Left ventricle myocardium inferior (tissue), 1 donor: ENCODE measurements around the gene ELK3. TPM values are rescaled to one million over a fixed set of nuclear protein-coding genes. Genes with fewer than 3 reads are reported as not detected.

Source experiments
- DNase-seq: peaks from one replicate; pipeline ENCODE4 v3.0.0-alpha.2; 2020
- H3K27ac ChIP-seq: fragments of 200-600 bp; replicated peaks from 2 replicates; pipeline ENCODE4 v1.8.0; 2021
- H3K27me3 ChIP-seq: fragments of 200-600 bp; 2 replicates; pipeline ENCODE4 v1.8.0; 2021; ENCODE audit warnings: low read depth
- H3K36me3 ChIP-seq: fragments of 200-600 bp; 2 replicates; pipeline ENCODE4 v1.8.0; 2021
- H3K4me1 ChIP-seq: fragments of 200-600 bp; 2 replicates; pipeline ENCODE4 v1.8.0; 2021
- H3K4me3 ChIP-seq: fragments of 200-600 bp; 2 replicates; pipeline ENCODE4 v1.8.0; 2021; ENCODE audit warnings: mild to moderate bottlenecking, moderate library complexity
- H3K9me3 ChIP-seq: fragments of 200-600 bp; replicated peaks from 2 replicates; pipeline ENCODE4 v1.8.0; 2021
- CTCF ChIP-seq: fragments of 200-600 bp; IDR thresholded peaks from 2 replicates; pipeline ENCODE4 v1.8.0; 2021; ENCODE audit warnings: antibody characterized with exemption, mild to moderate bottlenecking, borderline replicate concordance
- intact Hi-C: fragments of 100-400 bp; cut with micrococcal nuclease; formaldehyde crosslinking; loops from one replicate; pipeline ENCODE4 v1.11.0; 2022
- total RNA-seq: library from RNA; stranded (reverse); fragmentation: NEBNext Ultra II Directional; extraction: Animal tissue kit (Norgen Biotek cat#: 25700); gene quantifications from one replicate; pipeline ENCODE4 v1.2.1, GENCODE V29; 2021
- donor health status: DM: no; HTN: yes; CAD: no; lungs with severe emphysema.

Gene ELK3
- total RNA-seq, 1 donor from 2014 or later = 17.1 TPM

- H3K4me1 ChIP-seq = no peaks in the 10 kb centered on the region
- no peaks in the 10 kb centered on the region for H3K27me3 ChIP-seq
- no peak for TF ChIP-seq CTCF
- no peak for DNase-seq
- no peaks in the 10 kb centered on the region for H3K36me3 ChIP-seq
- no peak overlapping the region for H3K4me3 ChIP-seq
- intact Hi-C loops = no loop called here
- peak overlapping the region; percentile 36 for H3K27ac ChIP-seq
- peaks cover 15% of the 10 kb centered on the region for H3K9me3 ChIP-seq
These were observed 17.6 kb upstream of the ELK3 start for GRCh38 chr12:96176575-96176974.

- no peak overlapping the region for H3K4me3 ChIP-seq
- intact Hi-C loops = no loop called here
These were observed 17.2 kb upstream of the ELK3 start for GRCh38 chr12:96177013-96177412.

GRCh38 chr12:96183734-96184370 lies 10.3 kb upstream of the ELK3 start:
- Histone ChIP-seq H3K9me3 (no peaks in the 10 kb centered on the region), H3K4me3 (no peak overlapping the region), H3K36me3 (no peaks in the 10 kb centered on the region), H3K27me3 (no peaks in the 10 kb centered on the region), H3K4me1 (no peaks in the 10 kb centered on the region), H3K27ac (no peak overlapping the region)
- TF ChIP-seq CTCF = no peak
- DNase-seq = no peak
- intact Hi-C loops = no loop called here

More at GRCh38 chr12:96177013-96177412, 17.2 kb upstream of the ELK3 start:
- peaks cover 15% of the 10 kb centered on the region for H3K9me3 ChIP-seq
- TF ChIP-seq CTCF = no peak
- H3K27ac ChIP-seq = peak overlapping the region; percentile 36
- no peaks in the 10 kb centered on the region for H3K4me1 ChIP-seq
- no peaks in the 10 kb centered on the region for H3K27me3 ChIP-seq
- H3K36me3 ChIP-seq = no peaks in the 10 kb centered on the region
- no peak for DNase-seq

- peaks cover 5% of the 10 kb centered on the region for H3K9me3 ChIP-seq
- intact Hi-C loops = no loop called here
- H3K4me1 ChIP-seq = no peaks in the 10 kb centered on the region
- no peak for TF ChIP-seq CTCF
- H3K36me3 ChIP-seq = no peaks in the 10 kb centered on the region
- no peak overlapping the region for H3K4me3 ChIP-seq
- H3K27ac ChIP-seq = no peak overlapping the region
- H3K27me3 ChIP-seq = no peaks in the 10 kb centered on the region
- no peak for DNase-seq
These were observed 8.3 kb upstream of the ELK3 start for GRCh38 chr12:96185914-96186313.

GRCh38 chr12:96186607-96187301 lies 7.4 kb upstream of the ELK3 start:
- intact Hi-C loops = no loop called here
- Histone ChIP-seq H3K9me3 (peaks cover 5% of the 10 kb centered on the region), H3K4me3 (no peak overlapping the region), H3K4me1 (no peaks in the 10 kb centered on the region), H3K27me3 (no peaks in the 10 kb centered on the region), H3K36me3 (no peaks in the 10 kb centered on the region), H3K27ac (peak overlapping the region; percentile 47)
- DNase-seq = no peak
- no peak for TF ChIP-seq CTCF
